Left ventricle myocardium inferior (tissue), 1 donor: ENCODE results near the gene TRAPPC1. TPM values are rescaled to one million over a fixed set of nuclear protein-coding genes. Genes with fewer than 3 reads are reported as not detected.

Experiments
- DNase-seq: peaks from one replicate; pipeline ENCODE4 v3.0.0-alpha.2; 2020
- H3K27ac ChIP-seq: fragments of 200-600 bp; replicated peaks from 2 replicates; pipeline ENCODE4 v1.8.0; 2021
- H3K27me3 ChIP-seq: fragments of 200-600 bp; 2 replicates; pipeline ENCODE4 v1.8.0; 2021; ENCODE audit warnings: low read depth
- H3K36me3 ChIP-seq: fragments of 200-600 bp; 2 replicates; pipeline ENCODE4 v1.8.0; 2021
- H3K4me1 ChIP-seq: fragments of 200-600 bp; 2 replicates; pipeline ENCODE4 v1.8.0; 2021
- H3K4me3 ChIP-seq: fragments of 200-600 bp; 2 replicates; pipeline ENCODE4 v1.8.0; 2021; ENCODE audit warnings: mild to moderate bottlenecking, moderate library complexity
- H3K9me3 ChIP-seq: fragments of 200-600 bp; replicated peaks from 2 replicates; pipeline ENCODE4 v1.8.0; 2021
- intact Hi-C: fragments of 100-400 bp; cut with micrococcal nuclease; formaldehyde crosslinking; loops from one replicate; pipeline ENCODE4 v1.11.0; 2022
- total RNA-seq: library from RNA; stranded (reverse); fragmentation: NEBNext Ultra II Directional; extraction: Animal tissue kit (Norgen Biotek cat#: 25700); gene quantifications from one replicate; pipeline ENCODE4 v1.2.1, GENCODE V29; 2021
- TF ChIP-seq, protein P1 (sequence below): fragments of 200-600 bp; IDR thresholded peaks from 2 replicates; pipeline ENCODE4 v1.8.0; 2021; ENCODE audit warnings: antibody characterized with exemption, mild to moderate bottlenecking, borderline replicate concordance
- donor health status: DM: no; HTN: yes; CAD: no; lungs with severe emphysema.

The TRAPPC1 gene
- total RNA-seq, 1 donor from 2014 or later = 111 TPM

DNA sequence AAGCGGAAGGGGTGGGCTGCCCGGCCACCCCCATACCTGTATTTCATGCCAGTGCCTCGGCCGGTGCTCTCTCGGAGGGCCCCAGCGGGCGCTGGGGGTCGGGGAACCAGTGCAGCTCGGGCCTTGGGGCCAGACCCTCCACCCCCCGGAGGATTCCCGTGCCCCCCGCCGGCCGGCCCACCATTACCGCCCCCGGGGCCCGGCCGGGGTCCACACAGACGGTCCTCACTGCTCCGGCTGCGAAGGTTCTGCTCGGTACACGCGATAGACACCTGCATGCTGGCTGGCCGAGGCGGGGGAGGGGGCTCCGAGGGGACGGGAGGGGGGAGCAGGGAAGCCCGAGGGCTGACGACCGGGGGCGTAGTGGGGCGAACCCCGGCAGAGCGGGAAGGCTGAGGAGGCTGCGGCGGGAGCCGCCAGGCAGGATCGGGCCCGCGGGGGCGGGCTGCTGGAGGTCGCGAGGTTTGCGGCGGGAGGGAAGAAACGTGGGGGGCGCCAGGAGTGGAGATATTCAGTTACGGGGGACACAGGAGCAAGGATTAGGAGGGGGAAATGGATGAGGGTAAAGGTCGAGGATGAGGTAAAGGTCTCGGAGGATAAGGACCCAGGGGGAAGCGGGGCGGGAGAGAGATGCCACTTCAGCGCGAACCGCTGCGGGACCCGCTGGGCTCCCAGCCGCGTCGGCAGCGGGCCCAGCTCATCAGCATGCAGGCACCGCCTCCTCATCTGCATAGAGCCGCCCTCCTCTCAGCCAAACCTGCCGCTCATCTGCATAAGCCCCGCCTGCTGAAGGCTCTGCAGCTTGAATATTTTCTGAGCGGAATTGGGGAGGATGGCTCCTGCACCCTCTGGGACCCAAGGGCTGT is 2.4 kb downstream of the TRAPPC1 start, which contains the start of gene KCNAB3:
TSS of gene KCNAB3 (minus strand) at position 699 of the 866 bp plus-strand sequence. CDS start at position 278, 421 bp downstream.
- Histone ChIP-seq H3K27me3 (no peaks in the 10 kb centered on the region), H3K27ac (no peak within 1 kb of the TSS), H3K4me3 (peak within 1 kb of the TSS; percentile 89), H3K4me1 (peaks cover 31% of the 10 kb centered on the region), H3K36me3 (peaks cover 2% of the 10 kb centered on the region), H3K9me3 (no peaks in the 10 kb centered on the region)
- TF ChIP-seq, protein P1, sequence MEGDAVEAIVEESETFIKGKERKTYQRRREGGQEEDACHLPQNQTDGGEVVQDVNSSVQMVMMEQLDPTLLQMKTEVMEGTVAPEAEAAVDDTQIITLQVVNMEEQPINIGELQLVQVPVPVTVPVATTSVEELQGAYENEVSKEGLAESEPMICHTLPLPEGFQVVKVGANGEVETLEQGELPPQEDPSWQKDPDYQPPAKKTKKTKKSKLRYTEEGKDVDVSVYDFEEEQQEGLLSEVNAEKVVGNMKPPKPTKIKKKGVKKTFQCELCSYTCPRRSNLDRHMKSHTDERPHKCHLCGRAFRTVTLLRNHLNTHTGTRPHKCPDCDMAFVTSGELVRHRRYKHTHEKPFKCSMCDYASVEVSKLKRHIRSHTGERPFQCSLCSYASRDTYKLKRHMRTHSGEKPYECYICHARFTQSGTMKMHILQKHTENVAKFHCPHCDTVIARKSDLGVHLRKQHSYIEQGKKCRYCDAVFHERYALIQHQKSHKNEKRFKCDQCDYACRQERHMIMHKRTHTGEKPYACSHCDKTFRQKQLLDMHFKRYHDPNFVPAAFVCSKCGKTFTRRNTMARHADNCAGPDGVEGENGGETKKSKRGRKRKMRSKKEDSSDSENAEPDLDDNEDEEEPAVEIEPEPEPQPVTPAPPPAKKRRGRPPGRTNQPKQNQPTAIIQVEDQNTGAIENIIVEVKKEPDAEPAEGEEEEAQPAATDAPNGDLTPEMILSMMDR = no peak
- intact Hi-C loops = no loop called here
- DNase-seq = peak; percentile 27

DNA sequence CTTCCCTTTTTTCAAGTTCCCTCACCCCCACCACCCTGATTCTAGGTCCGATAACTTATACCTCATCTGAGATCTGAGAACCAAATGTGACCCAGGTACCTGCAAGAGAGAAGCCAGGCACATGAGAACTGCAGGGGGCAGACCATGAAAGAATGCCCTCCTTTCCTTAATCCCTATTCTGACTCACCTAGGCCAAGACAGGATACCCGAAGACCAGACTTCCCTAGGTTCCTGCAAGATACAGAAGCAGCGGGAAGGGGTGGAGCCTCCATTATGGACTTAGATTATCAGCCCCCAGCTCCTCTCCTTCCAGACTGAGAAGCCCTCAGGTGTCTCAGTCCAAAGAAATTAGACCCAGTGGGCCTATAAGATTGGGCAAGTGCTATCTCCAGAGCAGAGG is 4.2 kb downstream of the TRAPPC1 start:
- intact Hi-C loops = no loop called here
- DNase-seq = no peak
- Histone ChIP-seq H3K4me1 (peaks cover 24% of the 10 kb centered on the region), H3K27me3 (no peaks in the 10 kb centered on the region), H3K4me3 (no peak overlapping the region), H3K9me3 (no peaks in the 10 kb centered on the region), H3K36me3 (no peaks in the 10 kb centered on the region), H3K27ac (no peak overlapping the region)
- TF ChIP-seq, protein P1 = no peak

DNA sequence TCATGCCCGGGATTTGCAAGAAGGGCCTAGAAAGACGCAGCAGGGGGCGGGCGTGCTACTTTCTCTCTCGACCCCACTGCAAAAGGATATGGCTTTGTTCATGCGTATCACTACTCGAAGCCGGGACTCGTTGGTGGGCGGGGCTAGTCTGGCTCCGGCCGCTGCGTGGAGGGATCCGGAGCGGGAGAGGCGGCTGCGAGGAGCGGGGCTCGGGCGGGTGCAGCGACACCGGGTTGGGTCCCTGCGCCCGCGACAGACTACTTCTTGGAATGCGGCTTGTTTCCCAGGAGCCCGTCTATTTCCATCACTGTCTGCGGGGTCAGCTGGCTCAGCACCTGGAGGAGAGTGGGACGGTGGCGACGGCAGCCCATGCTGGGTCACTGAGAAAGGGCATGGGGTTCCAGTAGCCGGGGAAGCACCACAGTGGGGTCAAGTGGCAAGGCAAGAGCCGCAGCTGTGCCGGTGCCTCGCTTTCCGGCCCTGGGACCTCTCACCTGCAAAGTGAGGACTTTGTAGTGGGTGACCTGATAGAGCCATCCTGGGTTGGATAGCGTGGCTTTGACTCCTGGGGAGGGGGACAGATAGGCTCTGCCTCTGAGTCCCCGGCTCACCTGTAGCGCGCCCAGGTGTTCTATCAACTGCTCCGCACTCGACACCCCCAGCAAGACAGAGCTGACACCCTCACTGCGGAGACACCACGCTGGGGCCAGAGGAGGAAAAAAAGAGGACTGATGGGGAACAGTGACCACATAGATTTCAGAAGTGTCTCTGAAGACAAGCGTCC is 8.7 kb downstream of the TRAPPC1 start:
- DNase-seq = peak; percentile 90
- no peaks in the 10 kb centered on the region for H3K27me3 ChIP-seq
- H3K4me1 ChIP-seq = peaks cover 15% of the 10 kb centered on the region
- TF ChIP-seq, protein P1 = peak; percentile 18
- intact Hi-C loops = no loop called here
- H3K4me3 ChIP-seq = peak overlapping the region; percentile 64
- peak overlapping the region; percentile 72 for H3K27ac ChIP-seq
- H3K36me3 ChIP-seq = no peaks in the 10 kb centered on the region
- no peaks in the 10 kb centered on the region for H3K9me3 ChIP-seq

DNA sequence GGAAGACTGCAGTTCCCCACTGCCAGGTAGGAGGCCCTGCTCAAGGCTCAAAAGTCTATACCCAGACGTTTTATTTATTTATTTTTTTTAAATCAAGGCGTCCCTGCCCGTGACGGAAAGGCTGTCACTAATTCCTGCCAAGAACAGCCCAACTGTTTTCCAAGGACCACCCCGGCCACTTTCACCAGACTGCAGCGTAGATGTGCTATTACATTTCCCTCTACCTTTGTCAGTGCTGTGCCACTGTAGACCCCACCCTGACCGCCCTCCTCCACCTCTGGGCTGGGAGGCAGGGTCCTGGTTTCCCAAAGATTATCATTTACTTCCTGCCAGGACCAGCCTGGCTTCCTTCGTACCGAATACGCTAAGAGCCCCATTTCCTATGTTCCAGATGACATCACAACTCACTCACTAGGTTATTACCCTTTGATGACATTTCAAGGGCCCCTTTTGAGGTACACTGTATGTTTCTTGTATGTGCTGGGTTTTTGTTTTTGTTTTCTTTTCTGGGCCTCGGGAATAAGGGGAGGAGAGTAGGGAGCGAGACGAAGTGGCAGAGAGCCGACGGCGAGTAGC is 9.4 kb downstream of the TRAPPC1 start:
- intact Hi-C loops = no loop called here
- H3K27me3 ChIP-seq = no peaks in the 10 kb centered on the region
- H3K36me3 ChIP-seq = no peaks in the 10 kb centered on the region
- peaks cover 15% of the 10 kb centered on the region for H3K4me1 ChIP-seq
- peak overlapping the region; percentile 64 for H3K4me3 ChIP-seq
- H3K27ac ChIP-seq = peak overlapping the region; percentile 72
- no peak for DNase-seq
- TF ChIP-seq, protein P1 = no peak
- H3K9me3 ChIP-seq = no peaks in the 10 kb centered on the region

DNA sequence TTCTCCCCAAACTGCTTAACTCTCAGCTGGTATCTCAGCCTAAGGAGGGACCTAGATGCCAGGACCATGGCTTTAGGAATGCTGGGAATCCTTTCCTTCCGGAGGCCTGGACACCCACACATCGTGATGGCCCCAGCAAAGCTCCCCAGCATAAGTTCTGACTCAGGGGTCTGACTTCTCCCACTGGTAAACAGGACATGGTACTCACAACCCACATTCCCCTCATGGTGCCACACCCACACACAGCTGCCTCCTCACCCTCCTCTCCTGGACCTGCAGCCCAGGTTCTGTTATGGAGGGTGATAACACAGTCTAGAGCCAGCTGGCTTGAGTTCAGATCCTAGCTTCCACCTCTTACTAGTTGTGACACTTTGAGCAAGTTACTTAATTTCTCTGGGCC is 14.9 kb downstream of the TRAPPC1 start:
- TF ChIP-seq, protein P1 = no peak
- no peak for DNase-seq
- Histone ChIP-seq H3K4me1 (peaks cover 37% of the 10 kb centered on the region), H3K4me3 (peak overlapping the region; percentile 78), H3K36me3 (peaks cover 3% of the 10 kb centered on the region), H3K27ac (peak overlapping the region; percentile 96), H3K27me3 (no peaks in the 10 kb centered on the region), H3K9me3 (no peaks in the 10 kb centered on the region)
- intact Hi-C loops = no loop called here
